ENCODE measurements around the gene ZFPL1. TPM values are rescaled to one million over a fixed set of nuclear protein-coding genes. Genes with fewer than 3 reads are reported as not detected.

ZFPL1 gene
- total RNA-seq, 1 donor from 2014 or later, result 36.6 TPM

DNA sequence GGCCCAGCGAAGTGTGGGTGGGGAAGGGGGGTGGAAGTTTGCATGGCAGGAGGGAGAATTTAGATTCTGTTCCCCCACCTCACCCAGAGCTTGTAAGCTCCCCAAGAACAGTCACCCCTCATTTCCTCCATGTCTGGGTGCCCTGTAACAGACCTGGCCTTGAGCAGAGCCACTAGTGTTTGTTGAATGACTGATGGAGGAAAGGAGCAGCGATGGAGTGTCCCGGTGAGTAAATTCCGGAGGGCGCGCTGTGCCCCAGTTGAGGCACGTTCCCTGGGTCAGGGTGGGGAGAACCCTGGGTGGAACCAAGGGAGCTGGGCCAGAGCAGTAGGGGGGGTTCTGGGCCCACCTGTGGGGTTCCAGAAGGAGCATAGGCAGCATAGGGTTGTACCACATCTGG, 26.5 kb upstream of the ZFPL1 start:
- Mint-ChIP-seq H3K4me1 (peaks cover 17% of the 10 kb centered on the region), H3K27ac (no peak overlapping the region), H3K27me3 (peaks cover 1% of the 10 kb centered on the region), H3K4me3 (no peak overlapping the region), H3K36me3 (ENCODE audit: low read depth) (no peaks in the 10 kb centered on the region), H3K9me3 (no peaks in the 10 kb centered on the region)
- TF ChIP-seq CTCF (IDR thresholded peaks at IDR 0.05), result no peak
- CTCF ChIA-PET, result no interaction called here
- intact Hi-C loops (cut with micrococcal nuclease), result no loop called here
- no peak for DNase-seq
- POLR2A ChIA-PET, result no interaction called here
- no peak for ATAC-seq (ENCODE audit: low read depth)

- DNase-seq (no peak), ATAC-seq (ENCODE audit: low read depth) (no peak)
- H3K4me3 Mint-ChIP-seq, result no peak overlapping the region
- no peak for TF ChIP-seq CTCF (IDR thresholded peaks at IDR 0.05)
- no peaks in the 10 kb centered on the region for H3K36me3 Mint-ChIP-seq (ENCODE audit: low read depth)
- no peaks in the 10 kb centered on the region for H3K9me3 Mint-ChIP-seq
- peaks cover 17% of the 10 kb centered on the region for H3K4me1 Mint-ChIP-seq
- ChIA-PET POLR2A (no interaction called here), CTCF (no interaction called here)
- no peak overlapping the region for H3K27ac Mint-ChIP-seq
- peaks cover 1% of the 10 kb centered on the region for H3K27me3 Mint-ChIP-seq
- intact Hi-C loops (cut with micrococcal nuclease), result no loop called here
Observed at GRCh38 chr11:65058012-65058411, 26.0 kb upstream of the ZFPL1 start.

DNA sequence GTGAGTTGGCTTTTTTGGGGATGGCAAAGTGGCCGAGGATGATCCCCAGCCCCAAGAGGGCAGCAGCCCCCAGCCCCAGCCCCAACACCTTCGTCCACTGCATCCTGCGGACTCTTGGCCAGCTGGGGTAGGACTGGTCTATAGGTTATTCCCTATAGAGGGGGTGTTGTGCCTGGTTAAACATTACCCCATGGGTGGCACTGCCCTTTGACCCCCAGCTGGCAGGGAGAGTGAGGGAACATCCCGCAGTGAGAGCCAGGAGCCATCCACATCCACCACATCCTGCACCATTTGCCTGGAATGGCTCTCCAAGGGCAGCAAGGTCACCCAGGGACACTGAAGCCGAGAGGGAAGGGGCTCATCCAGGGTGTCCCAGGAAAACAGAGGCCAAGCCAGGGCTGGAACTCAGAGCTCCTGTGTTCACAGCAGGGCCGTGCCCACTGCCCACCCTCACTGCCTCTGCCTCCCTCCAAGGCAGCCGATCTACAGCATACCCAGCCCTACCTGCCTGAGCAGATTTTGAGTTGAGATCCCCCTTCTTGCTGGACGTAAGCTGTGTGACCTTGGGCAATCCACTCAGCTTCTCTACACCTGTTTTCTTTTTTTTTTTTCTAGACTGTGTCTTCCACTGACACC, 25.5 kb upstream of the ZFPL1 start, which contains the start of gene NAALADL1:
Gene NAALADL1, minus strand, starts transcription at position 135 of the 636 bp plus-strand sequence. Its CDS starts 32 bp downstream, at position 103.
- Mint-ChIP-seq H3K9me3 (no peaks in the 10 kb centered on the region), H3K4me3 (no peak within 1 kb of the TSS), H3K27me3 (peaks cover 1% of the 10 kb centered on the region), H3K4me1 (peaks cover 12% of the 10 kb centered on the region), H3K27ac (no peak within 1 kb of the TSS), H3K36me3 (ENCODE audit: low read depth) (no peaks in the 10 kb centered on the region)
- POLR2A ChIA-PET, result no interaction called here
- ATAC-seq (ENCODE audit: low read depth) (no peak), DNase-seq (no peak)
- intact Hi-C loops (cut with micrococcal nuclease), result no loop called here
- no peak for TF ChIP-seq CTCF (IDR thresholded peaks at IDR 0.05)
- CTCF ChIA-PET, result no interaction called here

- ChIA-PET POLR2A (no interaction called here), CTCF (no interaction called here)
- no peak overlapping the region for H3K4me3 Mint-ChIP-seq
- TF ChIP-seq CTCF (IDR thresholded peaks at IDR 0.05), result no peak
- DNase-seq (no peak), ATAC-seq (ENCODE audit: low read depth) (no peak)
- H3K9me3 Mint-ChIP-seq, result no peaks in the 10 kb centered on the region
- no peaks in the 10 kb centered on the region for H3K36me3 Mint-ChIP-seq (ENCODE audit: low read depth)
- H3K27me3 Mint-ChIP-seq, result peaks cover 1% of the 10 kb centered on the region
- intact Hi-C loops (cut with micrococcal nuclease), result no loop called here
- H3K4me1 Mint-ChIP-seq, result peaks cover 2% of the 10 kb centered on the region
- H3K27ac Mint-ChIP-seq, result no peak overlapping the region
Observed at GRCh38 chr11:65059523-65059922, 24.5 kb upstream of the ZFPL1 start.

DNA sequence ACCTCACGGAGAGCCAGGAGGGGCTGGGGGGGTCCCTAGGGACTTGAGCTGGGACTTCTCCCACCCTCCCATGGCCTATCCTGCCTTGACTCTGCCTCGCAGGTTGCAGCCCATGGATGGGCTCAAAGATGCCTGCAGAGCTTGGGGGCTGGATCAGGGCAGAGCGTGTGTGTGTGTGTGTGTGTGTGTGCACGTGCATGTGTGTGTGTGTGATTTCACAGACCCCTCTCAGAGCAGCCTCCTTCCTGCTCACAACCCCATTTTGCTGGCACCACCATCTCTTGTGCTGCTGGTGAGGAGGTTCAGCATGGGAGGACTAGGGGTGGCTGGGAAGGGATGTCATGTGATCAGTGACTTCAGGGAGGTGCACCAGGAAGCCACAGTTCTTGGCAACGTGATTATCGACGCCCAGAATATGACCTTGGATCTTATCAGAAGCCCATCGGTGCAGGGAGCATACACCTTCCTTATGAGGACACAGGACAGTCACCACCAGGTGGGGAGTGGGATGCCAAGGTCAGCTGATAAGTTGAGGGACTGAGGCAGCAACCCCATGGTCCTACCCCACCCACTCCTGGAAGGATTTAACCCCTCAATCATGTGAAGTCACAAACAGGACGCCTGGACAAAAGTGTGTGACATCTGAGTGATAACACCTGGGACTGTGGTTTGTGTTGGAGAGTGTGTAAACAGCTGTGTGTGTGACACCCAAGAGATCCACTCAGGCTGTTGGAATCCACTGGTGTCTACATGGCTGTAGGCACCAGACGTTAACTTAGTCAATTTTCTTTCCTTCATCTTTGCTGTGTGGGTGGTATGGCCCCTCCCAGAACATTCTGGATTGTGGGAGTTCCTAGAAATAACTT, 23.8 kb upstream of the ZFPL1 start:
- POLR2A ChIA-PET, result no interaction called here
- no peaks in the 10 kb centered on the region for H3K36me3 Mint-ChIP-seq (ENCODE audit: low read depth)
- no peaks in the 10 kb centered on the region for H3K4me1 Mint-ChIP-seq
- no peaks in the 10 kb centered on the region for H3K9me3 Mint-ChIP-seq
- no peak overlapping the region for H3K4me3 Mint-ChIP-seq
- peaks cover 1% of the 10 kb centered on the region for H3K27me3 Mint-ChIP-seq
- intact Hi-C loops (cut with micrococcal nuclease), result no loop called here
- TF ChIP-seq CTCF (IDR thresholded peaks at IDR 0.05), result no peak
- no peak for DNase-seq
- CTCF ChIA-PET, result no interaction called here
- H3K27ac Mint-ChIP-seq, result no peak overlapping the region
- ATAC-seq (ENCODE audit: low read depth), result no peak

Measured in activated B cell treated with CpG ODN at 0.5 μM for 24 hours (primary cell).